Upper lobe of right lung (tissue), 1 donor: Measurements from ENCODE around the gene EIF3L. TPM values are rescaled to one million over a fixed set of nuclear protein-coding genes. Genes with fewer than 3 reads are reported as not detected.

Experiments used
- ATAC-seq: fragments of 200-7000 bp; cut with Tn5 transposase; one replicate; pipeline ENCODE4 v1.9.1; 2020; ENCODE audit warnings: mild to moderate bottlenecking, moderate library complexity
- DNase-seq: peaks from one replicate; pipeline ENCODE4 v3.0.0-alpha.2; 2020
- H3K27ac ChIP-seq: fragments of 200-600 bp; one replicate; pipeline ENCODE4 v1.8.0; 2022
- H3K27me3 ChIP-seq: fragments of 200-600 bp; one replicate; pipeline ENCODE4 v1.8.0; 2022; ENCODE audit warnings: mild to moderate bottlenecking
- H3K36me3 ChIP-seq: fragments of 200-600 bp; one replicate; pipeline ENCODE4 v1.8.0; 2022
- H3K4me1 ChIP-seq: fragments of 200-600 bp; one replicate; pipeline ENCODE4 v1.8.0; 2022
- H3K4me3 ChIP-seq: fragments of 200-600 bp; one replicate; pipeline ENCODE4 v1.8.0; 2022; ENCODE audit warnings: mild to moderate bottlenecking
- H3K9me3 ChIP-seq: fragments of 200-600 bp; one replicate; pipeline ENCODE4 v1.8.0; 2022
- CTCF ChIP-seq: fragments of 200-600 bp; IDR thresholded peaks from one replicate; pipeline ENCODE4 v1.8.0; 2022; ENCODE audit warnings: antibody characterized with exemption
- intact Hi-C: fragments of 100-400 bp; cut with DNase I; formaldehyde crosslinking; loops from one replicate; pipeline ENCODE4 v1.11.0; 2022
- total RNA-seq: library from RNA; stranded (reverse); fragmentation: NEBNext Ultra II Directional; extraction: Animal tissue kit (Norgen Biotek cat#: 25700); gene quantifications from one replicate; pipeline ENCODE4 v1.2.1, GENCODE V29; 2021
- donor health status: DM: no; HTN: yes; CAD: no; lungs with severe emphysema.

EIF3L gene
- total RNA-seq, 1 donor from 2014 or later: 369 TPM

- intact Hi-C loops: no loop called here
- H3K4me1 ChIP-seq: no peaks in the 10 kb centered on the region
- no peak for DNase-seq
- H3K27me3 ChIP-seq: no peaks in the 10 kb centered on the region
- TF ChIP-seq CTCF: no peak
- ATAC-seq: no peak
- peaks cover 35% of the 10 kb centered on the region for H3K36me3 ChIP-seq
- no peak overlapping the region for H3K27ac ChIP-seq
- no peak overlapping the region for H3K4me3 ChIP-seq
- H3K9me3 ChIP-seq: no peaks in the 10 kb centered on the region
These were observed 73.0 kb downstream of the EIF3L start for GRCh38 chr22:37922191-37922590.

GRCh38 chr22:37923927-37924326 is 74.7 kb downstream of the EIF3L start:
- H3K27ac ChIP-seq: no peak overlapping the region
- DNase-seq: no peak
- H3K27me3 ChIP-seq: no peaks in the 10 kb centered on the region
- no peak for TF ChIP-seq CTCF
- no peak for ATAC-seq
- H3K4me1 ChIP-seq: no peaks in the 10 kb centered on the region
- no peaks in the 10 kb centered on the region for H3K9me3 ChIP-seq
- intact Hi-C loops: no loop called here
- no peak overlapping the region for H3K4me3 ChIP-seq
- peaks cover 41% of the 10 kb centered on the region for H3K36me3 ChIP-seq

- Histone ChIP-seq H3K27me3 (no peaks in the 10 kb centered on the region), H3K4me1 (no peaks in the 10 kb centered on the region), H3K36me3 (peaks cover 41% of the 10 kb centered on the region), H3K9me3 (no peaks in the 10 kb centered on the region), H3K27ac (no peak overlapping the region), H3K4me3 (no peak overlapping the region)
- ATAC-seq (no peak), DNase-seq (no peak)
- TF ChIP-seq CTCF: no peak
- intact Hi-C loops: no loop called here
These were observed 75.3 kb downstream of the EIF3L start for GRCh38 chr22:37924386-37925065.

- intact Hi-C loops: no loop called here
These were observed 76.1 kb downstream of the EIF3L start for GRCh38 chr22:37925330-37925729.

GRCh38 chr22:37925767-37926166 is 76.5 kb downstream of the EIF3L start:
- ATAC-seq (no peak), DNase-seq (no peak)
- peaks cover 41% of the 10 kb centered on the region for H3K36me3 ChIP-seq
- intact Hi-C loops: no loop called here
- no peaks in the 10 kb centered on the region for H3K9me3 ChIP-seq
- H3K27me3 ChIP-seq: no peaks in the 10 kb centered on the region
- TF ChIP-seq CTCF: no peak
- H3K4me3 ChIP-seq: no peak overlapping the region
- no peak overlapping the region for H3K27ac ChIP-seq
- H3K4me1 ChIP-seq: peaks cover 6% of the 10 kb centered on the region

More at GRCh38 chr22:37925330-37925729, 76.1 kb downstream of the EIF3L start:
- Histone ChIP-seq H3K4me3 (no peak overlapping the region), H3K27ac (no peak overlapping the region), H3K9me3 (no peaks in the 10 kb centered on the region), H3K36me3 (peaks cover 41% of the 10 kb centered on the region), H3K4me1 (peaks cover 1% of the 10 kb centered on the region), H3K27me3 (no peaks in the 10 kb centered on the region)
- no peak for TF ChIP-seq CTCF
- no peak for ATAC-seq
- no peak for DNase-seq

- intact Hi-C loops: no loop called here
- Histone ChIP-seq H3K4me3 (no peak overlapping the region), H3K36me3 (peaks cover 41% of the 10 kb centered on the region), H3K4me1 (peaks cover 12% of the 10 kb centered on the region), H3K27ac (no peak overlapping the region), H3K9me3 (no peaks in the 10 kb centered on the region), H3K27me3 (no peaks in the 10 kb centered on the region)
- DNase-seq (no peak), ATAC-seq (no peak)
- no peak for TF ChIP-seq CTCF
These were observed 77.1 kb downstream of the EIF3L start for GRCh38 chr22:37926358-37926757.
